Sigmoid colon (tissue), 7 donors: ENCODE data around the gene MUC5B. TPM values are rescaled to one million over a fixed set of nuclear protein-coding genes. Genes with fewer than 3 reads are reported as not detected.

ENCODE experiments used
- DNase-seq: peaks from one replicate; pipeline ENCODE4 v3.0.0-alpha.2; 2019
- H3K27ac ChIP-seq, 4 donors: fragments of 200-600 bp; sonication (generic); one replicate each; pipeline ENCODE4 v1.5.1; 2016 to 2019; ENCODE audit warnings: mild to moderate bottlenecking in 1 of 4
- H3K27me3 ChIP-seq, 3 donors: fragments of 200-600 bp; sonication (generic); one replicate each; pipeline ENCODE4 v1.5.1; 2019; ENCODE audit warnings: mild to moderate bottlenecking in 1 of 3
- H3K36me3 ChIP-seq, 4 donors: fragments of 200-600 bp; sonication (generic); one replicate each; pipeline ENCODE4 v1.5.1; 2016 to 2019
- H3K4me1 ChIP-seq, 4 donors: fragments of 200-600 bp; sonication (generic); one replicate each; pipeline ENCODE4 v1.5.1; 2017 to 2019
- H3K4me3 ChIP-seq, 4 donors: fragments of 200-600 bp; sonication (generic); one replicate each; pipeline ENCODE4 v1.5.1; 2017 to 2019; ENCODE audit warnings: mild to moderate bottlenecking in 2 of 4, moderate library complexity in 1 of 4
- H3K9me3 ChIP-seq, 4 donors: fragments of 200-600 bp in 3 of 4; sonication (generic) in 3 of 4; one replicate each; pipeline versions ENCODE4 v1.5.1 to v1.6.1; 2013 to 2019
- CTCF ChIP-seq, 4 experiments: fragments of 450-650 bp in 3 of 4; fragments of 200-600 bp in 1 of 4; IDR thresholded peaks; one replicate each; pipeline ENCODE4 v1.5.1; 2016 to 2019; ENCODE audit warnings: antibody characterized with exemption in 4 of 4, mild to moderate bottlenecking in 3 of 4, moderate library complexity in 2 of 4
- EP300 ChIP-seq, 4 donors: sonication (generic); formaldehyde crosslinking; IDR thresholded peaks; one replicate each; pipeline ENCODE4 v1.6.1; 2017; ENCODE audit warnings: antibody characterized with exemption in 4 of 4
- POLR2A ChIP-seq, 2 donors: fragments of 450-650 bp; IDR thresholded peaks; one replicate each; pipeline ENCODE4 v1.6.1; 2016; ENCODE audit warnings: antibody characterized with exemption in 2 of 2, mild to moderate bottlenecking in 2 of 2, moderate library complexity in 2 of 2
- POLR2AphosphoS5 ChIP-seq, 4 donors: sonication (generic); formaldehyde crosslinking; IDR thresholded peaks; one replicate each; pipeline ENCODE4 v1.6.1; 2017; ENCODE audit warnings: antibody characterized with exemption in 4 of 4
- WGBS, 2 donors: extraction: QIAGEN DNeasy Blood & Tissue Kit; methylation state at CpG; one replicate each; pipeline ENCODE4 v1.1.7; 2013; 5-methylcytosine and 5-hydroxymethylcytosine counted together
- intact Hi-C: fragments of 100-400 bp; cut with DNase I; formaldehyde crosslinking; loops from one replicate; pipeline ENCODE4 v1.15.1; 2023
- polyA plus RNA-seq, 3 donors: library from polyadenylated mRNA; stranded (reverse); fragments of 200-250 nt; gene quantifications; one replicate each; pipeline ENCODE4 v1.2.3, GENCODE V29; 2013
- total RNA-seq, 4 donors: library from RNA; depleted of rRNA; stranded (reverse); fragments of >200 nt; gene quantifications; one replicate each; pipeline ENCODE4 v1.1.0, GENCODE V29; 2016
- donor health status: healthy with polysubstance abuse.
- donor health status: Bipolar disorder and iron deficiency.
- donor health status: healthy.

The MUC5B gene
- total and polyA plus RNA-seq, 7 donors = 0.83 to 131 (median 2.8) TPM; not detected in 3

- Histone ChIP-seq H3K27ac (no peak overlapping the region), H3K4me1 (no peaks in the 10 kb centered on the region), H3K4me3 (no peak overlapping the region), H3K9me3 (no peaks in the 10 kb centered on the region), H3K27me3 (peaks cover 7 to 68% (median 65%) of the 10 kb centered on the region in 3 donors), H3K36me3 (no peaks in the 10 kb centered on the region)
- intact Hi-C loops = no loop called here
- TF ChIP-seq POLR2A (IDR thresholded peaks at IDR 0.05) (no peak), EP300 (IDR thresholded peaks at IDR 0.05) (no peak), CTCF (IDR thresholded peaks at IDR 0.05) (no peak), POLR2AphosphoS5 (IDR thresholded peaks at IDR 0.05) (no peak)
- peak; percentile 63 for DNase-seq
- WGBS, 2 donors = 14 to 55% methylated on average over 48 of the region's 48 CpGs
These were observed 2.7 kb upstream of the MUC5B start for GRCh38 chr11:1219834-1220815.

- peak; percentile 50 for DNase-seq
- WGBS, 2 donors = 45 to 61% methylated on average over 28 of the region's 28 CpGs
- peaks cover 7 to 76% (median 68%) of the 10 kb centered on the region in 3 donors for H3K27me3 ChIP-seq
These were observed 1.7 kb upstream of the MUC5B start for GRCh38 chr11:1220941-1221721.

GRCh38 chr11:1221848-1222311 is 986 bp upstream of the MUC5B start:
- no peak for TF ChIP-seq EP300 (IDR thresholded peaks at IDR 0.05)
- TF ChIP-seq POLR2AphosphoS5 (IDR thresholded peaks at IDR 0.05) = no peak
- intact Hi-C loops = no loop called here
- Histone ChIP-seq H3K9me3 (no peaks in the 10 kb centered on the region), H3K36me3 (no peaks in the 10 kb centered on the region), H3K4me1 (no peaks in the 10 kb centered on the region), H3K27me3 (peaks cover 7 to 84% (median 75%) of the 10 kb centered on the region in 3 donors), H3K27ac (no peak overlapping the region), H3K4me3 (no peak overlapping the region)
- 88 to 89% methylated on average over 23 of the region's 23 CpGs for WGBS, 2 donors
- peak; percentile 56 for DNase-seq

More at GRCh38 chr11:1220941-1221721, 1.7 kb upstream of the MUC5B start:
- no peak for TF ChIP-seq CTCF (IDR thresholded peaks at IDR 0.05)
- no peak for TF ChIP-seq POLR2A (IDR thresholded peaks at IDR 0.05)
- TF ChIP-seq POLR2AphosphoS5 (IDR thresholded peaks at IDR 0.05) = no peak
- TF ChIP-seq EP300 (IDR thresholded peaks at IDR 0.05) = no peak
- intact Hi-C loops = no loop called here
- H3K9me3 ChIP-seq = no peaks in the 10 kb centered on the region
- H3K4me3 ChIP-seq = no peak overlapping the region
- no peaks in the 10 kb centered on the region for H3K36me3 ChIP-seq
- no peak overlapping the region for H3K27ac ChIP-seq
- no peaks in the 10 kb centered on the region for H3K4me1 ChIP-seq

GRCh38 chr11:1223346-1224110 is 662 bp downstream of the MUC5B start:
- WGBS, 2 donors = 15 to 64% methylated on average over 22 of the region's 22 CpGs

More at GRCh38 chr11:1223346-1224110, 662 bp downstream of the MUC5B start:
- peak; percentile 57 for DNase-seq
- intact Hi-C loops = no loop called here
- Histone ChIP-seq H3K4me1 (no peaks in the 10 kb centered on the region), H3K36me3 (no peaks in the 10 kb centered on the region), H3K4me3 (no peak overlapping the region), H3K27ac (no peak overlapping the region), H3K27me3 (peaks cover 7 to 99% (median 80%) of the 10 kb centered on the region in 3 donors), H3K9me3 (no peaks in the 10 kb centered on the region)
- TF ChIP-seq POLR2A (IDR thresholded peaks at IDR 0.05) (no peak), EP300 (IDR thresholded peaks at IDR 0.05) (no peak), POLR2AphosphoS5 (IDR thresholded peaks at IDR 0.05) (no peak), CTCF (IDR thresholded peaks at IDR 0.05) (no peak)
